ENCODE data around the gene COL5A2. TPM values are rescaled to one million over a fixed set of nuclear protein-coding genes. Genes with fewer than 3 reads are reported as not detected.

The COL5A2 gene
- total RNA-seq, 4 donors from 2014 or later = 63.8 to 93.8 (median 74.4) TPM

GRCh38 chr2:189217051-189217450 lies 37.5 kb upstream of the COL5A2 start:
- DNase-seq (ENCODE audit: low spot score) (no peak), ATAC-seq (ENCODE audit: low FRiP score) (no peak)
- TF ChIP-seq CTCF (IDR thresholded peaks at IDR 0.05) = no peak

DNA sequence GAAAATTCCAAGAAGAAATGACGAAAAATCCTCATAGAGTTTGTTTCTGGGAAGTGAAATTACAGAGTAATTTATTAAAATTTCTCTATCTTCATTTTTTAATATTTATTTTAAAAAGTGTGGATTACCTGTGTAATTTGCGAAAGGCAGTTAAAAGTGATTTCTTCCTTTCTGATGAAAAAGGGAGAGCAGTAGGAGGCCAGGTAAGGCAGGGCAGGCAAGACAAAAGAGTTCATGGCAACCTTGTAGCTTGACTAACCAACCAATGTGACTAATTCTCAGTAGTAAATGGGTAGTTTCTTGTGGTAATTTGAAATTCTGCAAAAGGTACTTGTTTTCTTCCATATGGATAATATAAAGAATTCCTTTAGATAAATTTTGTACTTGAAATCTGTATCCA lies 34.9 kb upstream of the COL5A2 start:
- TF ChIP-seq CTCF (IDR thresholded peaks at IDR 0.05) = no peak
- no peak for ATAC-seq (ENCODE audit: low FRiP score)
- no peak for DNase-seq (ENCODE audit: low spot score)

DNA sequence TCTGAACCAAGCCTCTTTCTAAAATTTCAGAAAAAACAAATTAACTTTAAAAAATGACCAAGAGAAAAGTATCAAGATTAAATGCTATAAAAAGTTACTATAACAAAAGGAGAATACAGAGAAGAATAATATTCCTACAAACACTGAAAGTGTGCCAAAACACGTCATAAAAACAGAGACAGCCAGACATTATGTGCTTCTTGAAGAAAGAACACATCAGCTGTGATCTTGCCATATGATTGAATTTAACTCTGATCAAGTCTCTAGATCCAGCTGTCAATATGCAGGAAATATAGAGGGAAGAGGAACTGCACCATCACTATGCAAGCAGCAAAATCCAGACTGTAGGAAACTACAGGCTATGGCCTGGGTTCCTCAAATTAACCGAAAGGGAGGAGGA lies 33.7 kb upstream of the COL5A2 start:
- DNase-seq (ENCODE audit: low spot score) = no peak
- no peak for ATAC-seq (ENCODE audit: low FRiP score)
- no peak for TF ChIP-seq CTCF (IDR thresholded peaks at IDR 0.05)

- no peak for TF ChIP-seq CTCF (IDR thresholded peaks at IDR 0.05)
- DNase-seq (ENCODE audit: low spot score) (no peak), ATAC-seq (ENCODE audit: low FRiP score) (peak; percentile 81)
Observed at GRCh38 chr2:189210250-189211087, 30.9 kb upstream of the COL5A2 start.

- DNase-seq (ENCODE audit: low spot score) (no peak), ATAC-seq (ENCODE audit: low FRiP score) (no peak)
- no peak for TF ChIP-seq CTCF (IDR thresholded peaks at IDR 0.05)
Observed at GRCh38 chr2:189208254-189208653, 28.7 kb upstream of the COL5A2 start.

DNA sequence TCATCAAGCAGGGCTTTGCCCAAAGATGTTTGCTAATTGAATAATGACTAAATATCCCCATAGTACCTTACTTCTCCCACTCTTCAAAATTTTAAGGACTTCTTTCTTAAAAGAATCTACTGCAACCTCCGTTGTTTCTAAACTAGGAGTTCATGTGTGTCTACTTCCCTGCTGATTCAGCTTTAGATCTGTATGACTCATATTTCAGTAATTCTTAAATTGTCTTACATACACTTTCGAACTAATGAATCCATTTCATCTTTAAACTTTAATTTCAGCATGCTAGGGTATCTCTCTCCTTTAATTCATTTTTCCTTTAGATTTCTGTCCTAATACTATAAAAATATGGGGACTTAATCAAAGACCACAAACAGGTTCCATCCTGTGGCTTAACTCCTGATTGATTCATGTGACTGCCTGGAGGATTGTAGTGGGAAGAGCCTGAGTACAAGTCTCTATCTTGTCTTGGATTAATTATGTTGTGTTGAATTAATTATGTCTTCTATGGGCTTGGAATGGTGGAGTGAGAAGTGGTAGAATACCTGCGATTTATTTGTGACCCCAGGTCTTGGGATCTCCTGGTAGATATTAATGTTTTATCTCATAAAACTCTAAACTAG lies 24.9 kb upstream of the COL5A2 start:
- ATAC-seq (ENCODE audit: low FRiP score) (peak; percentile 72), DNase-seq (ENCODE audit: low spot score) (no peak)
- no peak for TF ChIP-seq CTCF (IDR thresholded peaks at IDR 0.05)

Data from omental fat pad (tissue), 4 donors.